PC-9 (cell line): ENCODE measurements around the gene ARHGAP8. TPM values are rescaled to one million over a fixed set of nuclear protein-coding genes. Genes with fewer than 3 reads are reported as not detected.
A peak's percentile ranks its signal among the peaks of the same experiment; 100 is the strongest.

ENCODE experiments used
- BruUV-seq: library from RNA; stranded (reverse); fragments of 400-500 nt; replicated peaks from 2 replicates; lab custom pipeline; 2021; lab: Mats Ljungman, UMichigan
- CTCF ChIA-PET: fragments of 300-600 bp; sonication (Branson Sonifier 250); formaldehyde crosslinking; loops from one replicate; lab custom pipeline; 2022; ENCODE audit warnings: antibody characterized with exemption; lab: Charles Lee
- POLR2A ChIA-PET: fragments of 300-600 bp; sonication (Branson Sonifier 250); formaldehyde crosslinking; loops from one replicate; lab custom pipeline; 2022; ENCODE audit warnings: antibody characterized with exemption; ENCODE audit not compliant: unreplicated experiment; lab: Charles Lee
- DNase-seq, 2 experiments: peaks; one replicate each; pipeline versions ENCODE4 v3.0.0 to v3.0.0-alpha.2; 2015 to 2022; ENCODE audit warnings: mixed read lengths in 1 of 2
- H2AFZ ChIP-seq: fragments of 200-600 bp; sonication (generic); 2 replicates; pipeline ENCODE4 v1.8.1; 2017; ENCODE audit warnings: antibody characterized with exemption
- H3F3A ChIP-seq: fragments of 200-600 bp; sonication (generic); 2 replicates; pipeline ENCODE4 v1.8.1; 2017; ENCODE audit warnings: antibody characterized with exemption, mild to moderate bottlenecking, low read depth; ENCODE audit not compliant: insufficient read depth
- H3K27ac ChIP-seq: fragments of 200-600 bp; sonication (generic); 2 replicates; pipeline ENCODE4 v1.6.1; 2016; ENCODE audit warnings: mixed run types
- H3K27me3 ChIP-seq: fragments of 200-600 bp; sonication (generic); 2 replicates; pipeline ENCODE4 v1.6.1; 2016; ENCODE audit warnings: low read depth, mixed run types; ENCODE audit not compliant: insufficient read depth
- H3K36me3 ChIP-seq: fragments of 200-600 bp; sonication (generic); 2 replicates; pipeline ENCODE4 v1.6.1; 2016; ENCODE audit warnings: low read depth, mixed run types
- H3K4me1 ChIP-seq: fragments of 200-600 bp; sonication (generic); replicated peaks from 2 replicates; pipeline ENCODE4 v1.6.1; 2016; ENCODE audit warnings: mixed run types; ENCODE audit not compliant: insufficient read depth
- H3K4me2 ChIP-seq: fragments of 200-600 bp; sonication (generic); 2 replicates; pipeline ENCODE4 v1.6.1; 2017; ENCODE audit warnings: mixed run types
- H3K4me3 ChIP-seq: fragments of 200-600 bp; sonication (generic); 2 replicates; pipeline ENCODE4 v1.6.1; 2016; ENCODE audit warnings: mixed run types
- H3K79me2 ChIP-seq: fragments of 200-600 bp; sonication (generic); 2 replicates; pipeline ENCODE4 v1.6.1; 2017; ENCODE audit warnings: low read depth, mixed run types
- H3K9me2 ChIP-seq: fragments of 200-600 bp; sonication (generic); 2 replicates; pipeline ENCODE4 v1.8.1; 2017; ENCODE audit warnings: mild to moderate bottlenecking; ENCODE audit not compliant: insufficient read depth
- H3K9me3 ChIP-seq: fragments of 200-600 bp; sonication (generic); 2 replicates; pipeline ENCODE4 v1.8.1; 2016; ENCODE audit warnings: low read depth; ENCODE audit not compliant: insufficient read depth
- H4K20me1 ChIP-seq: fragments of 200-600 bp; sonication (generic); 2 replicates; pipeline ENCODE4 v1.8.1; 2017; ENCODE audit not compliant: insufficient read depth
- EZH2 ChIP-seq: fragments of 200-600 bp; sonication (generic); IDR thresholded peaks from 2 replicates; pipeline ENCODE4 v1.8.0; 2017; ENCODE audit warnings: antibody characterized with exemption, low read depth
- intact Hi-C: fragments of 100-400 bp; cut with micrococcal nuclease; formaldehyde crosslinking; loops from one replicate; pipeline ENCODE4 v1.10.0; 2022; ENCODE audit not compliant: unreplicated experiment
- total RNA-seq: library from RNA; stranded (reverse); gene quantifications from 2 replicates; pipeline ENCODE4 v1.2.3, GENCODE V29; 2021
- TF ChIP-seq, protein P1 (sequence below): fragments of 200-600 bp; sonication (generic); conservative IDR thresholded peaks from 2 replicates; pipeline ENCODE4 v1.6.1; 2017; ENCODE audit warnings: mixed run types, antibody characterized with exemption, mild to moderate bottlenecking, moderate library complexity

Gene ARHGAP8
- total RNA-seq, 1 experiment from 2014 or later = 114 TPM

DNA sequence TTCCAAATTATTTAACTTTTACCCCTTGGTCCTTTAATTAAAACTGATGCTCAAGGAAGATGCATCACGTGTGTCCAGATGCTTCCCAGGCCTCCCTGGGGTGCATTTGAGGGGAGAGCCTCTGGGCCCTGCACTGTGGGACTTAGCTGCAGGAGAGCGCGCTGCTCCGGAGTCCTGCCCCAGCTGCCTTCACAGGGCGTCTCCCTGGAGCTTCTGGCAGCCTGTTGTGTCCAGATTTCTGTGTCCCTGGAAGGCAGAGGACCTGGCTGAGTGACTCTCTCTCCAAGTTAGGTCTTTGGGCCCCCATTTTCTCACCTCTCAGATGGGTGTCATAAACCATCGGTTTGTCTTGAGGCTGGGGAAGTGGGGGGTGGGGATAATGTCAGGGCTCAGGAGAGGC is 3.0 kb downstream of the ARHGAP8 start:
- Histone ChIP-seq H3K4me1 (peaks cover 47% of the 10 kb centered on the region), H4K20me1 (peaks cover 31% of the 10 kb centered on the region), H3K27me3 (no peaks in the 10 kb centered on the region), H3K9me3 (no peaks in the 10 kb centered on the region), H3K27ac (peak overlapping the region; percentile 77), H2AFZ (no peak overlapping the region), H3K9me2 (no peaks in the 10 kb centered on the region), H3K4me2 (peak overlapping the region; percentile 98), H3K36me3 (no peaks in the 10 kb centered on the region), H3F3A (peaks cover 39% of the 10 kb centered on the region), H3K79me2 (peaks cover 71% of the 10 kb centered on the region), H3K4me3 (peak overlapping the region; percentile 100)
- TF ChIP-seq, protein P1, sequence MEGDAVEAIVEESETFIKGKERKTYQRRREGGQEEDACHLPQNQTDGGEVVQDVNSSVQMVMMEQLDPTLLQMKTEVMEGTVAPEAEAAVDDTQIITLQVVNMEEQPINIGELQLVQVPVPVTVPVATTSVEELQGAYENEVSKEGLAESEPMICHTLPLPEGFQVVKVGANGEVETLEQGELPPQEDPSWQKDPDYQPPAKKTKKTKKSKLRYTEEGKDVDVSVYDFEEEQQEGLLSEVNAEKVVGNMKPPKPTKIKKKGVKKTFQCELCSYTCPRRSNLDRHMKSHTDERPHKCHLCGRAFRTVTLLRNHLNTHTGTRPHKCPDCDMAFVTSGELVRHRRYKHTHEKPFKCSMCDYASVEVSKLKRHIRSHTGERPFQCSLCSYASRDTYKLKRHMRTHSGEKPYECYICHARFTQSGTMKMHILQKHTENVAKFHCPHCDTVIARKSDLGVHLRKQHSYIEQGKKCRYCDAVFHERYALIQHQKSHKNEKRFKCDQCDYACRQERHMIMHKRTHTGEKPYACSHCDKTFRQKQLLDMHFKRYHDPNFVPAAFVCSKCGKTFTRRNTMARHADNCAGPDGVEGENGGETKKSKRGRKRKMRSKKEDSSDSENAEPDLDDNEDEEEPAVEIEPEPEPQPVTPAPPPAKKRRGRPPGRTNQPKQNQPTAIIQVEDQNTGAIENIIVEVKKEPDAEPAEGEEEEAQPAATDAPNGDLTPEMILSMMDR = no peak
- no peak for TF ChIP-seq EZH2
- intact Hi-C loops = no loop called here
- POLR2A ChIA-PET = interaction anchor here (0.5 to 0.6 kb wide), 2 partner anchors 15 to 1130 kb away, joined by 3 to 5 read pairs; no protein-coding TSS in a partner anchor
- no TSS peak for BruUV-seq
- no peak for DNase-seq
- CTCF ChIA-PET = no interaction called here

DNA sequence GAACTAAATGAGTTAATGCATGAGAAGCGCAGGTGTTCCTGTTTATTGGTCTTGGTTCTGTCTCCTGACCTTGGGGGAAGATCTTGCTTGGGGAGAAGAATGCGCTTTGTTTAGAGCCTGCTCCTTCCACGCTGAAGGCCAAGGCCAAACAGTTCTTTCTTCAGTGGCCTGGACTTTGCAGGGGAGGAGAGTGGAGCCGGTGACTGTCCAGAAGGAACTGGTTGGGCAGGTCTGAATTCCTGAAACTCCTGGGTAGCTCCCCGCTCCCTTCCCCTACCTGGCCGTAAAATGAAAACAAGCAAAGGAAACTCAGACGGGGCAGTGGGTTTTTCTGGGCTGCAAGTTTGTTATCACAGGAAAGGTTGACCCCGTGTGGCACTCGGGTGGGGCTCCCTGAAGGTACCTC is 3.6 kb downstream of the ARHGAP8 start:
- H3K27ac ChIP-seq = peak overlapping the region; percentile 77

DNA sequence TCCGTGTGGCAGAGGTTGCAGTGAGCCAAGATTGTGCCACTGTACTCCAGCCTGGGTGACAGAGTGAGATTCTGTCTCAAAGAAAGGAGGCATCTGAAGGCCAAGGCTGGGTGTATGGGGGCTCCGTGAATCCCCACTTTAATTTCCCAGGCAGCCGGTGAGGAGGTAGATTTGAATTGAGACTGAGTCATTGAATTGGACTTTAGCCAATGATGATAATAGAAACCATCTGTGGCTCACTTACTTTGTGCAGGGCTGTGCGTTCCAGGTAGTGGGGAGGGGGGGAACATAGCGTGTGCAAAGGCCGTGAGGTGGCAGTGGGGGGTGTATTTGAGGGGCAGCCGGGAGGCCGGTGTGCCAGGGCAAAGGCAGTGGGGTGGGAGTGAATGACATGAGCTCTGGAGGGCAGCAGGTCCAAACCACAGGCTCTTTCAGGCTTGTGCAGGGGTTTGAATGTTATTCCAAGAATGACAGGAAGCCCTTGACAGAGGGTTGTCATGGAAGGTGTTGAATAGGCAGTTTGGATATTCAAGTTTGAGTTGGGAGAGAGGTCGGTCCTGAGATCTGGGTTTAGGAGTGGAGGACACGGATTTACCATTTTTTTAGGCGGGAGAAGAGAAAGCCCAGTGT is 6.1 kb downstream of the ARHGAP8 start:
- intact Hi-C loops = no loop called here
- POLR2A ChIA-PET = no interaction called here
- Histone ChIP-seq H3F3A (peaks cover 27% of the 10 kb centered on the region), H3K4me3 (no peak overlapping the region), H3K4me1 (peaks cover 47% of the 10 kb centered on the region), H3K27me3 (no peaks in the 10 kb centered on the region), H3K36me3 (no peaks in the 10 kb centered on the region), H3K27ac (no peak overlapping the region), H3K4me2 (peak overlapping the region; percentile 41; the same call in 1 of the 2 replicates), H2AFZ (no peak overlapping the region), H3K79me2 (peaks cover 88% of the 10 kb centered on the region), H3K9me3 (no peaks in the 10 kb centered on the region), H4K20me1 (peaks cover 44% of the 10 kb centered on the region), H3K9me2 (no peaks in the 10 kb centered on the region)
- BruUV-seq = no TSS peak
- CTCF ChIA-PET = no interaction called here
- TF ChIP-seq, protein P1 = no peak
- TF ChIP-seq EZH2 = no peak
- DNase-seq = peak in 1 of 2 experiments; percentile 49

More for the DNA sequence above, 3.6 kb downstream of the ARHGAP8 start:
- Histone ChIP-seq H3K36me3 (no peaks in the 10 kb centered on the region), H3K27me3 (no peaks in the 10 kb centered on the region), H2AFZ (no peak overlapping the region), H3K4me1 (peaks cover 47% of the 10 kb centered on the region), H4K20me1 (peaks cover 36% of the 10 kb centered on the region), H3K4me3 (peak overlapping the region; percentile 100), H3K9me3 (no peaks in the 10 kb centered on the region), H3K9me2 (no peaks in the 10 kb centered on the region), H3F3A (peaks cover 39% of the 10 kb centered on the region), H3K4me2 (peak overlapping the region; percentile 98), H3K79me2 (peaks cover 77% of the 10 kb centered on the region)
- ChIA-PET CTCF (no interaction called here), POLR2A (interaction anchor here (0.5 to 0.6 kb wide), 2 partner anchors 16 to 1131 kb away, joined by 3 to 5 read pairs; no protein-coding TSS in a partner anchor)
- TF ChIP-seq EZH2 = no peak
- TF ChIP-seq, protein P1 = no peak
- peak; percentile 77 to 89 for DNase-seq
- no TSS peak for BruUV-seq
- intact Hi-C loops = no loop called here
